Stimulated activated CD4-positive, alpha-beta T cell treated with anti-CD3 and anti-CD28 coated beads, Interleukin-1b, Interleukin-23, amount 100 ng/mL, for 24 hours (primary cell): ENCODE data around the gene SAC3D1.
"Not testable (repeated sequence)": the region's sequence is repeated elsewhere in the genome, so short reads cannot be mapped to it uniquely, and the experiment has no call there.

ENCODE experiments used
- DNase-seq, 4 experiments: peaks; one replicate each; pipeline ENCODE4 v3.0.0-alpha.2; 2020; ENCODE audit warnings: low read depth in 4 of 4, low spot score in 1 of 4

SAC3D1 gene

DNA sequence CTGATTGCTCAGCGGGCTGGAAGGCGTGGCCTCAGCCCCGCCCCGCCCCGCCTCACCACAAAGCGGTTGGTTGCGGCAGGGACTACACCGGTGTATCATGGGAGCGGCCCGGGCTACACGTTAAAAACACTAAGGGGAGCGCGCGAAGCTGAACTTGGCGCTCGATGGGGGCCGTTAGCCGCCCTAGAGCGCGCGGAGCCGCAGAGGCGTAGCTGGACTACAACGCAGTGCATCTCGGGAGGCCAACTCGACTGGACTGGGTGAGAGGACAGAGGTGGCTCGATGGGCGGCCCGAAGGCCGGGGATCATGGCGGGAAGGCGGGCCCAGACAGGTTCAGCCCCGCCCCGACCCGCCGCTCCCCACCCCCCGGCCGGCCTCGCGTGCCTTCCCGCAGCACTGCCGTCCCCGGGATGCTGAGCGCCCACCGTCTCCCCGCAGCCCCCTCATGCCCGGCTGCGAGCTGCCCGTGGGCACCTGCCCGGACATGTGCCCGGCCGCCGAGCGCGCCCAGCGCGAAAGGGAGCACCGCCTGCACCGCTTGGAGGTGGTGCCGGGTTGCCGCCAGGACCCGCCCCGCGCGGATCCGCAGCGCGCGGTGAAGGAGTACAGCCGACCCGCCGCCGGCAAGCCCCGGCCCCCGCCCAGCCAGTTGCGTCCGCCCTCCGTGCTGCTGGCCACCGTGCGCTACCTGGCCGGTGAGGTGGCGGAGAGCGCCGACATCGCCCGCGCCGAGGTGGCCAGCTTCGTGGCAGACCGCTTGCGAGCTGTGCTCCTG lies at the start of gene SAC3D1:
Gene SAC3D1 (plus strand): TSS at position 364 of the 776 bp plus-strand sequence. CDS start 83 bp downstream, at position 447.
- DNase-seq: peak; percentile 64 to 87 (median 74)

DNA sequence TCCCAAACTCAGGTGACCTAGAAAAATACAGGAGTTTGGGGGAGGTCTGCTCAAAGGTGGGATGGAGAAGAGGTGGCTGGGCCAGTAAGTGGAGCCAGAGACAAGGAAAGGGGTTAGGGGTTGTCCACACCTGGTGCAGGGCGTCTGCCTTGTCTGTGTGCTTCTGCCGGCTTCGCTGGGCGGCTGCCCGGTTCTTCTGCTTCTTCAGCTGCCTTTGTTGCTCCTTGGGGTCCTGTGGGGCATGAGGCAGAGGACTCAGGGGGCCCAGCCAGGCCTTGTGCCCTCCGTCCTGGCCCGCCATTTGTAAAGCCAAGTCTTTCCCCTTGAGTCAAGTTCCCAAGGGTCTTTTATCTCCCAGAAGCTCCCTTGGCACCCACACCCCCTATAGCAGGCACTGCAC lies 46.7 kb upstream of the SAC3D1 start:
- DNase-seq: no peak

DNA sequence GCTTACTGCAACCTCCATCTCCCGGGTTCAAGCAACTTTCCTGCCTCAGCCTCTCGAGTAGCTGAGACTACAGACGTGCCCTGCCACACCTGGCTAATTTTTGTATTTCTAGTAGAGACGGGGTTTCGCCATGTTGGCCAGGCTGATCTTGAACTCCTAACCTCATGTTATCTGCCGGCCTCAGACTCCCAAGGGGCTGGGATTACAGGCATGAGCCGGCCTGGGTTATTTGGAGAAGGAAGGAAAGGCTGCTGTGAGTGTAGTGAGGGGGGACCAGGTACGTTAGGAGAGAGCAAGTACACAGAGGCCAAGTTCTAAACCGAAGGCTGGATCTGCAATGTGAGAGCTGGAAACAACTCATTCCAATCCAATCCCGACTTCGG lies 44.7 kb upstream of the SAC3D1 start:
- DNase-seq: no peak

DNA sequence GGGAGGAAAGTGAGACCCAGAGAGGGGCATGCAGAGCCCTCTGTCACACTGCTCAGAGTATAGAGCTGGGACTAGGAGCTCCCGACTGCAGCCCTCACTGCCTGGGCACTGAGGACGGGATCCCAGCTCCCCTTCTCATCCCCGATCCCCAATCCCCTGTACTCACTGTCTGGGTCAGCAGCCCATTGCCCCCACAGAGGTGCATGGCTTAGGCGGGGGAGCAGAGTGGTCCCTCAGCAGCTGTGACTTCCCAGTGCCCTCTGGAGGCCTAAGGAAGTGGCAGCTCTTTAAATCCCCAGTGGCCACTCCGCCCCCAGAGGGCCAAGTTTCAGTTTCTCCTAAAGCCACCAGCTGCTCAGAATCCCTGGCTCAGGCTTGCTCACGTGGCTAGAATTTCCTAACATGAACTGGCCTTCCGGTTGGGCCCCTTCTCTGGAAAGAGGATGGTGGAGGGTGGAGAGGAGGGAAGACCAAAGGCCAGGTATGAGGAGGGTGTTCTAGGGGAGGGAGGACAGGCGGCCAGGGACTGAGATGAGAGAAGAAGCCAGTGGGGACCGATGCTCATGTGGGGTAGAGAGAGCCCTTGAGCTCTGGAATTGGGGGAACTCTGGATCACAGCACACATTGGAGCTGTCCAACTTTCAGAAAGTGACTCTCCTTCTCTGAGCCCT lies 44.2 kb upstream of the SAC3D1 start, which contains the start of gene BATF2:
Gene BATF2 (minus strand): TSS at position 262 of the 671 bp plus-strand sequence. CDS start 57 bp downstream, at position 205.
- no peak for DNase-seq

DNA sequence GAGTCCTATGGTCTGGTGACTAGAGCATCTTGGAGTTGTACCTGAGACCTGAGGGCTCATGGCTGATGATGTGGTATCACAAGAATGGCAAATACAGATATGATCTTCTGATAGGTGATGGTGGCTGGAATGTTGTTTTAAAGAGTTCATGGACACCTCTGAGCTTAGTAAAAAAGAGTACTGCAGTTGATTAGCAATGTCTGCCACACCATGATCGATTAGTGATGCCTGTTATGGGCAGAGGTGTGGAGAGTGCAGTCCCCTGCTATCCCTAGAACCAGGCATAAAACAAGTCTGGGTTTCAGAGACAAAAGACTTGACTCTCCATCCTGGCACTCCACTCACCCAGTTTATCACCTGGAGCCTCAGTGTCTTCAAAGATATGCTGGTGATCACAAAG lies 42.9 kb upstream of the SAC3D1 start:
- no peak for DNase-seq

DNA sequence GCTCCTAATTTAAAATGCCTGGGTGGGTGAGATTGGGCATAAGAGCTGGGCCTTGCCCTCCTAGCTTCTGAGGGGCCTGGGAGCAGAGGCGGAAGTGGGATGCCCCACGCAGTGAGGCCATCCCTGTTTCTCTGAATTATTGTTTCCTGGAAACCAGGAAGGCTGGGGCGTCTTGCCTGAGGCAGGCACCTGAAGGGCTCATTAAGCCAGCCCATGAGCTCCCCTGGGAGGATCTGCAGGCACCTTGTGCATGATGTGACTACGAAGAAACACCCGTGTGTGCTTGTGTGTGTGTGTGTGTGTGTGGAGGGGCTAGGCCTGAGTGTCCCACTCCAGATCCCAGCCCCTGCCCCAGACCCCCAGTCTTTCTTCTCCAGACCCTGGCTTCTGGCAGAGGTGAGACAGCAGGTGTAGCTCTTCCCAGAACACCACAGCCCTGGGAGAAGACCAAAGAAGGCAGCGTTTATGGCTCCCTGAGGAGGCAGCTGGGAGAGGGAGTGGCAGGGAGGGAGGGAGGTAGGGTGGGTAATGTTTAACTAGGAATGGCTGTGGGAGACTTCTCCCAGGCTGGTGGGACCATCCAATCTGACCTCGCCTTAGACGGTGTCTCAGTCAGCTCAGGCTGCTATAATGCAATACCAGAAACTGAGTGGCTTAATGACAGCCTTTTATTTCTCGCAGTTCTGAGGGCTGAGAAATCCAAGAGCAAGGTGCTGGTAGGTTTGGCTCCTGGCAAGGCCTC lies 42.1 kb upstream of the SAC3D1 start:
- no peak for DNase-seq

DNA sequence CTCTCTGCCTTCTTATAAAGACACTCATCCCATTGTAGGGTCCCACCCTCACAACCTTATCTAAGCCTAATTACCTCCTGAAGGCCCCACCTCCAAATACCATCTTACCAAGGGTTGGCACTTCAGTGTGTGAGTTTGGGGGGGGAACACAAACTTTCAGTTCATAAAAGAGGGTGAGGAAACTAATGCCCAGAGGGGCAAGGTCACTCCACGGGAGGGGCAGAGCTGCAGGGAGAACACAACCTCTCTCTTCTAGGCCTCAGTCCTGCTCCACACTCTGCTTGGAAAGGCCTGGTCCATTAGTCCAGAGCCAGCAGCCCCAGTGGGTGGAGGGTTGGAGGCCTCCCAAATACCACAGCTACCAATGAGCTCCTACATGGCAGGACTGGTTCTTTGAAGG lies 41.5 kb upstream of the SAC3D1 start:
- no peak for DNase-seq

DNA sequence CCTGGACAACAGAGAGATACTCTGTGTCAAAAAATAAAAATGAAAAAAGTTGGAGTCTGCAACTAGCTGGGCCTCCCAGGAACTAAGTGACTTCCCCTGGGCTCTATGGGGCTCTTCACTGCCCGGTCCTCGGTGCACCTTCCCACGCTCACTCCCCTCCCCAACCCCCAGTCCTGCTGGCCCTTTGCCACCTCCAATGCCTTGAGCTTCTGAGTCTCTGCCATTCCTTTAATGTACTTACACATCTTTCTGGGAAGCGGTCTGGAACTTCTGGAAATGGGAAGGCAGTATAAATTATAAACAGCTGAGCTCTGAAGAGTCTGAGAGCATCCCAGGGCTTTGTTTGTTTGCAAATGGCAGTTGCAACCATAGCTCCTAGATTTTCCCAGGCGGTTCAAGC lies 38.3 kb upstream of the SAC3D1 start:
- no peak for DNase-seq

DNA sequence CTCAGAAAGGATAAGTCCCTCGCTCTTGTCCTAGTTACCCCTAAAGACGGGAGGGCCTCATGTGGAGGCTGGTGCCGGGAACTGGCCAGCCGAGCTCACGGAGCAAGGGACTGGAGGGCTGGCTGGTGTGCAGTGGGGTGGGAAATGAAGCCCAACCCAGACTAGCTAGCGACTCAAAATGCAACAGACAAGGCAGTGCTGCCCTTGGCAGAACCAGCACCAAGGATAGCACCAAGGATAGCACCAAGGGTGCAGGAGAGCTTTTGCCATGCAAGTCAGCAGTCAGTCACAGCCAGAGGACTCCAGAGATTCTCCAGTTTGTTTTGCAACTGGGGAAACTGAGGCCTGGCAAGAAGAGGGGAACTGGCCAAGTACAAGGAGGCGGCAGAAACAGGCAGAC lies 37.7 kb upstream of the SAC3D1 start:
- no peak for DNase-seq

DNA sequence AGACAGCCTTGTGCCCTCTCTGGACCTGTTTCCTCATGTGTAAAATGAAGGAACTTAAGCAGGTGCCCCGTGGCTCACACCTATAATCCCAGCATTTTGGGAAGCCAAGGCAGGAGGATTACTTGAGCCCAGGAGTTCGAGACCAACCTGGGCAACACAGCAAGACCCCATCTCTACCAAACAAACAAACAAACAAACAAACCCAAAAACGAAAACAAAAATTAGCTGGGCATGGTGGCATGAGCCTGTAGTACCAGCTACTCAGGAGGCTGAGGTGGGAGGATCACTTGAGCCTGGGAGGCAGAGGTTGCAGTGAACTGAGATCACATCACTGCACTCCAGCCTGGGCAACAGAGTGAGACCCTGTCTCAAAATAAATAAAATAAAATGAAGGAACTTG lies 37.0 kb upstream of the SAC3D1 start:
- DNase-seq: not testable (repeated sequence)

DNA sequence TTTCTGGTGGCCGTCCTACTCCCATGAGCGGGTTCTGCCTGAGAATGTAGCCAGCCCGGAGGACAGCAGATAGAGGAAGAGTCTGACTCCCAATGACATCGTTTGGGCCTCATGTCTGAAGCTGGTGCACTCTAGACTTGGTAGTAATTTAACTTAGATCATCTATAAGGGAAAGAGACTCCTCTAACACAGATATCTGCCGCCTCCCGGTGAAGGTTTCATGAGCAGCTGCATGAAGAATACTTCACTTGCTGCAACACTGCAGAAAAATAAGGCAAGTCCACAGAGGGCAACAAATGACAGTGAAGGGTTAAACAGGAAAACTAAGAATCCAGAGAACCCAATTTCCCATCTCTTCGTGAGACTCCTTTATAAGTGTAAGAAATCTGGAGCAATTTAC lies 33.0 kb upstream of the SAC3D1 start:
- no peak for DNase-seq

DNA sequence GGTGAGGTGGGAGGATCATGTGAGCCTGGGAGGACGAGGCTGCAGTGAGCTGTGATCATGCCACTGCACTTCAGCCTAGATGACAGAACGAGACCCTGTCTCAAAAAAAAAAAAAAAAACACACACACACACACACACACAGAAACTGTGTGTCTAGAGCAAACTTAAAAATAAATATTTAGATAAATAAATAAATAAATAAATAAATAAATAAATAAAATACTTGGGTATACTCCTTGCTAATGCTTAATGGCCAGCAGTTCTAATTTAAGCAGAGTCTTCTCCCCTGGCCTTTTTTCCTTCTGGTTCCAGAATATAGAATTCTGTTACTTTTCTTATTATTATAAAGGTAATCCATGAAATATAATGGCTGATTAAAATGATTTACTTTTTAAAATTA lies 32.1 kb upstream of the SAC3D1 start:
- no peak for DNase-seq

DNA sequence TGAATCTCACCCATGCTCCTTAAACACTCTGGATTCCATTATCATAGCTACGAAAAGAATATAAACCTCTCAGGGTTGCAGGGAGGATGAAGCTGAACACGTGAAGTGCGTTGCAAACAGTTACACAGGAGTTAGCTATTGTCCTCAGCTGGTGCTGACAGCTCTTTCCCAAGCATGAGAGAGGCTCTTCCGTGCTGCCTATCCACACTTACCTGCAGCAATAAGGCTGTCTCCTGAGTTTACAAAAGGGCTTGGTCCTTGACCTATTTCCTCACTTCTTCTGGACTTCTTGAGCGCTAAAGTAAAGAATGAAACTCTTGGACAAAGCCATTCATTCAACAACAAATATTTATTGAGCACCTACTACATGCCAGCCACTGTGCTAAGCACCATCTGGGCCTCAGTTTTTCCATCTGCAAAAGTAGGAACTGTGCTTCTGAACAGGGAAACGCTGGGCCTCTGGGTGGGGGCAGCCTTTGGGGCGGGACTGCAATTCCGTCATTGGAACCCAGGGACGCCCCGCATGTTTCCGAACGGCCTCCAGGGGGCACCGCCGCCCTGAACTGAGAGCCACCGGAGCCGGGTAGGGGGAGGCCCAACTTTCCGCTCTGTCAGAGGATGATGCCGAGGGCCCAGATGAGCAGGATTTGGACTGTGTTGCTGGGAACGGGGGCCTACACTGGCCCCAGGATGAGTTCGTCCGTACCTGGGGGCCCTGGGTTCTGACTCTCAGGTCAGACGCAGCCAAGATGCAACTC lies 27.7 kb upstream of the SAC3D1 start:
- DNase-seq: peak; percentile 73 to 90 (median 87)

DNA sequence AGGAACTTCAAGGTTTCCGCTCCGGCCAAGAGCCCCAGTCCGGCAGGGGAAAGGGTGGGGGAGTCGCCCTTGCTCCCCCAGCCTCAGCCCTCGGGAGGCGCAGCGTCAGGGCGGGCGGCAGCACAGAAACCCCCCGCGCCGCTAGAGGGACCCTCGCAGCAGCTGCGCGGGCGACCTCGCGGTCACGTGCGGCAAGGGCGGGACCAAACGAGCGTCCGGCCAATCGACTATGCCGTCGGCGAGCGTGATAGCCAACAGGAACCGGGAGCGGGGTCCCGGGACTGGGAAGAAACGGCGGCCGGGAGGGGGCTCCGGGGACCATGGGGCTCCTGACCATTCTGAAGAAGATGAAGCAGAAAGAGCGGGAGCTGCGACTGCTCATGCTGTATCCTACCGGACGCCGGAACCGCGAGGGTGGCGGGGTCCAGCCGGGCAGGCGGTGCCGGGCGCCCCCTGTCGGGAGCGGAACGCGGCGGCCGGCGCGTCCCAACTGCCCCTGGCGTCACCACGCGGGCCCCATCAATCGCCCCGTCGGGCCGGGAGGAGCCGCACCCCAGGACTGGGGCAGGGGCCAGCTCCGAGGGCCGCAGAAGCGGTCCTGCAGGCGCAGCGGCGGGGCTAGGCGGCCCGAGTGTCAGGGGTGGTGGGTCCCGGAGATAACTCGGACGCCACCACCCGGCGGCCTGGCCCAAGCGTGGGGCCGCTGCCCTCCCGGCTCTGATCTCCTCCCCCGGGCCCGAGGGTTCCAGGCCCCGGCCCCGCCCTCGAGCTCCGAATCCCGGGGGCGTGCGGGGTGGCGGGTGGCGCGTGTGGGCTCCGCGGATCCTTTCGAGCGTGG lies 26.9 kb upstream of the SAC3D1 start, which contains the start of gene ARL2:
Gene ARL2 (plus strand): TSS at position 273 of the 838 bp plus-strand sequence. CDS start 48 bp downstream, at position 321.
- peak; percentile 57 to 86 (median 74) for DNase-seq

DNA sequence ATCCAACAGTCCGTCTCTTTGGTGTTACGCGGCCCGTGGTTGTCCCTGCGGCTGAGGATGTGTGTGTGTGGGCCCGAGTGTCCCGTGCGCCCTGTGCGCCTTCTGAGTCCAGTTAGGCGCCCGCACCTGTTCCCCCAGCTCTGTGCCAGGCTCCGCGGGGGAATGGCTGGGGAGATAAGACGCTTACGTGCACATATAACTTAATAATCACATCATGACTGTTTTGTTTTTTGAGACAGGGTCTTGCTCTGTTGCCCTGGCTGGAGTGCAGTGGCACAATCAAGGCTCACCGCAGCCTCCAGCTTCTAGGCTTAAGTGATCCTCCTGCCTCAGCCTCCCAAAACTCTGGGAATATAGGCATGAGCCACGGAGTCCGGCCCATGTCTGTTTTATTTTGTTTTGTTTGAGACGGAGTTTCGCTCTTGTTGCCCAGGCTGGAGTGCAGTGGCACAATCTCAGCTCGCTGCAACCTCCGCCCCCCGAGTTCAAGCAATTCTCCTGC lies 26.2 kb upstream of the SAC3D1 start:
- DNase-seq: peak in 1 of 4 experiments; percentile 18

DNA sequence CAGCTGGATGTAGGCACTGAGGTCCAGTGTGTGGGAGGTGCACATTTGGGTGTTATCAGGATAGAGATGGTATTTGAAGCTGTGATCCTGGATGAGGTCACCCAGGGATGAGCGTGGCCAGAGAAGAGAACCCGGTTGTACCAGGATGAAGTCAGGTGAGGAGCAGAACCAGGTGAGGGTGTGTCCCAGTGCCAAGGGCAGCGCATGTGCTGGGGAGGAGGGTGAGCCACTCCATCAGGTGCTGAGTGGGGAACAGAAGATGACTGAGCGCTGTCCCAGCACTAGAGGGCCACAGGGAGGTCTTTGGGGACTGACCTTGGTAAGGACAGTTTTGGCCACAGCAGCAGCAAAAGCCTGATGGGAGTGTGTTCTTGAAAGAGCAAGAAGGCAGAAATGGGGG lies 24.3 kb upstream of the SAC3D1 start:
- no peak for DNase-seq

DNA sequence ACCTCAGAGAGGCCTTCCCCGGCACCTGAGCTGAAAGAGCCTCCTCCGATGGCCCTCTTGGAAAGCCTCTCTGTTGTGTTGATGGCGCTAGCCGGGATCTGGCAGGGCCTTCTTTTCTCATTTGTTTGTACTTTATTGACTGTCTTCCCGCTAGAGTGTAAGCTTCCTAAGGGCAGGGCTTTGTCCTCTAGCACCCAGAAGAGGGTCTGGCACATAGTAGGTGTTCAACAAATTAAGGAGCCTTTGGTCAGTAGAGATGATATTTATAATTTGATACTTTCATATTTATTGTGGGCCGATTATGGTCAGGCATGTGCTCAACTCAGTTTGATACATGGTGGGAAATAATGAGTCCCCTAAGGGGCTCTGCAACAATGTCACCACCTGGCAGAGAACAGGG lies 23.1 kb upstream of the SAC3D1 start:
- no peak for DNase-seq

DNA sequence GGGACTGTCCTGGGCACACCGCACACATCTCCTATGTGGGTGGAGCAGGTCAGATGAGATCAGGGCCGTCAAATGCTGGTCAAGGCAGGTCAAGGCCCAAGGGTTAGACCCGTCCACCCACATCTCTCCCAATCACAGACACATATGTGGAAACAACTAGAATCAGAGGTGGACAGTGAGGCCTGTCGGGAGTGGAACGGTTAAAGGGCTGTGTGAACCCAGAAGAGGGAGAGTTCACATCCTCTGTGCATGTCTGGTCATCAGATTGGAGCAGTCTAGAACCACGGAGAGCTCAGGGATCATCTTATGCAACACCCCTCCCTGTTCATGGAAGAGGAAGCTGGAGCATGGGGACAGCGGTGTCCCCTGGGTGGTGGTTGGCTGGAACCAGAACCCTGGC lies 21.2 kb upstream of the SAC3D1 start:
- no peak for DNase-seq

DNA sequence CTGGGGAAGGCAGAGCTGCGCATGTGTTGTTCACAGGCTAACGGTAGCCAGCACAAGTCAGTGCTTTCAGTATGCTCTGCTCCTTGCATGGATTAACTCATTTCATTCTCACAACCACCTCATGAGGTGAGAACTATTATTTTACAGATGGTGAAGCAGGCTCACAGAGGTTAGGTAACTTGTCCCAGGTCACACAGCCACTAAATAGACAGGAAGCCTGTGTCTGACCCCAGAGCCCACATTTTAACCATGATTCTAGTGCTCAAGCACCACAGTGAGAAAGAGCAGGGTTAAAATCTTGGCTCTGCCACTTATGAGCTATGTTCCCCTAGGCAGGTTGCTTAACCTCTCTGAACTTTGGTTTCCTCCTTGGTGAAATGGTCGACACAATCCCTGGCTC lies 20.0 kb upstream of the SAC3D1 start:
- DNase-seq: no peak

DNA sequence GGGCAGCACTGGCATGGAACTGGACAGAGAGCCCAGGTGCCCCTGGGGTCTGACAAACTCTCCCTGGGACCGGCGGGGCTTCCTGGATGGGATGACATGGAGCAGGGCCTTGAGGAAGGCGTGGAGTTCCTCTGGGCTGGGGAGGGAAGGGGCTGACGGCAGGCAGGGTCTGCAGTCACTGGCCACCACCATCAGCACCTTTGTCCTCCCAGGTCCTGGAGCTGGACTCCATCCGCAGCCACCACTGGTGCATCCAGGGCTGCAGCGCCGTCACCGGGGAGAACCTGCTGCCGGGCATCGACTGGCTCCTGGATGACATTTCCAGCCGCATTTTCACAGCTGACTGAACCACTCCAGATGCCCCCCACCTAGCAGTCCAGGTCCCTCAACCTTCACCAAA lies 19.5 kb upstream of the SAC3D1 start:
- no peak for DNase-seq
